OCI-LY7 (cell line): ENCODE data around the gene GATA6. TPM values are rescaled to one million over a fixed set of nuclear protein-coding genes. Genes with fewer than 3 reads are reported as not detected.

Experiments
- BruUV-seq: library from RNA; stranded (reverse); fragments of 400-500 nt; replicated peaks from 2 replicates; lab custom pipeline; 2021; lab: Mats Ljungman, UMichigan
- CTCF ChIA-PET: fragments of 300-600 bp; sonication (Branson Sonifier 250); formaldehyde crosslinking; loops from one replicate; lab custom pipeline; 2022; ENCODE audit warnings: antibody characterized with exemption; ENCODE audit not compliant: unreplicated experiment; lab: Charles Lee
- POLR2A ChIA-PET: fragments of 300-600 bp; sonication (Branson Sonifier 250); formaldehyde crosslinking; loops from one replicate; lab custom pipeline; 2022; ENCODE audit warnings: antibody characterized with exemption; lab: Charles Lee
- DNase-seq: peaks from one replicate; pipeline ENCODE4 v3.0.0-alpha.2; 2015; ENCODE audit warnings: low spot score
- H2AFZ ChIP-seq: fragments of 200-600 bp; sonication (generic), shearing (Covaris generic); 2 replicates; pipeline ENCODE4 v1.6.1; 2014; ENCODE audit warnings: mild to moderate bottlenecking, antibody characterized with exemption, low read length, moderate library complexity
- H3K27ac ChIP-seq: fragments of 200-600 bp; sonication (generic); 2 replicates; pipeline ENCODE4 v1.5.1; 2014; ENCODE audit warnings: mixed run types, low read depth, mild to moderate bottlenecking, moderate library complexity, low read length, inconsistent platforms; ENCODE audit not compliant: poor library complexity, severe bottlenecking
- H3K36me3 ChIP-seq: fragments of 200-600 bp; sonication (generic); 2 replicates; pipeline ENCODE4 v1.6.1; 2014; ENCODE audit warnings: mild to moderate bottlenecking, antibody characterized with exemption, low read length, moderate library complexity, mixed read lengths; ENCODE audit not compliant: insufficient read depth
- H3K4me1 ChIP-seq: fragments of 200-600 bp; sonication (generic); 2 replicates; pipeline ENCODE4 v1.5.1; 2014; ENCODE audit warnings: mild to moderate bottlenecking, low read length; ENCODE audit not compliant: insufficient read depth, poor library complexity, severe bottlenecking
- H3K4me2 ChIP-seq: fragments of 200-600 bp; sonication (generic); 2 replicates; pipeline ENCODE4 v1.6.1; 2014; ENCODE audit warnings: mild to moderate bottlenecking, low read length
- H3K4me3 ChIP-seq: fragments of 200-600 bp; sonication (generic); 2 replicates; pipeline ENCODE4 v1.5.1; 2014; ENCODE audit warnings: mild to moderate bottlenecking, low read depth, low read length; ENCODE audit not compliant: poor library complexity, severe bottlenecking
- H3K79me2 ChIP-seq: fragments of 200-600 bp; sonication (generic); 2 replicates; pipeline ENCODE4 v1.6.1; 2016; ENCODE audit warnings: low read depth, mild to moderate bottlenecking, low read length, moderate library complexity, mixed read lengths; ENCODE audit not compliant: insufficient read depth
- H3K9me2 ChIP-seq: fragments of 200-600 bp; sonication (generic); 2 replicates; pipeline ENCODE4 v1.6.1; 2016; ENCODE audit warnings: mild to moderate bottlenecking, low read length, mixed read lengths; ENCODE audit not compliant: insufficient read depth
- H3K9me3 ChIP-seq: fragments of 200-600 bp; sonication (generic); 2 replicates; pipeline ENCODE4 v1.6.1; 2014; ENCODE audit warnings: mild to moderate bottlenecking, mixed run types, low read length, mixed read lengths
- H4K20me1 ChIP-seq: fragments of 200-600 bp; sonication (generic); 2 replicates; pipeline ENCODE4 v1.6.1; 2014; ENCODE audit warnings: mild to moderate bottlenecking, antibody characterized with exemption, low read length, moderate library complexity, mixed read lengths; ENCODE audit not compliant: insufficient read depth
- CTCF ChIP-seq: fragments of 200-600 bp; sonication (generic); conservative IDR thresholded peaks from 2 replicates; pipeline ENCODE4 v1.5.1; 2014; ENCODE audit warnings: mild to moderate bottlenecking, antibody characterized with exemption, low read length, moderate library complexity, mixed read lengths
- EZH2phosphoT487 ChIP-seq: fragments of 200-600 bp; sonication (generic); IDR thresholded peaks from 2 replicates; pipeline ENCODE4 v1.6.1; 2018; ENCODE audit warnings: low read depth, borderline replicate concordance, mild to moderate bottlenecking, mixed run types, antibody characterized with exemption, low read length, moderate library complexity, mixed read lengths
- intact Hi-C: fragments of 100-400 bp; cut with micrococcal nuclease; formaldehyde crosslinking; loops from one replicate; pipeline ENCODE4 v1.10.0; 2022; ENCODE audit not compliant: unreplicated experiment
- total RNA-seq, 2 experiments: library from RNA; depleted of rRNA in 1 of 2; stranded (reverse); fragments of >200 nt in 1 of 2; shearing (Covaris generic) in 1 of 2; gene quantifications; 2 replicates each; pipeline ENCODE4 v1.2.3, GENCODE V29; 2014 to 2022

Gene GATA6
- total RNA-seq, 2 experiments from 2014 or later: not detected

GRCh38 chr18:22185771-22186386 lies 16.5 kb downstream of the GATA6 start:
- H2AFZ ChIP-seq: no peak overlapping the region
- ChIA-PET POLR2A (interaction anchor here (0.6 to 1.7 kb wide), 2 partner anchors 11 to 125 kb away, joined by 3 to 4 read pairs; no protein-coding TSS in a partner anchor), CTCF (no interaction called here)
- no peak overlapping the region for H3K27ac ChIP-seq
- no peak for DNase-seq
- H3K4me3 ChIP-seq: no peak overlapping the region
- H3K9me2 ChIP-seq: no peaks in the 10 kb centered on the region
- no peaks in the 10 kb centered on the region for H3K4me1 ChIP-seq
- no peaks in the 10 kb centered on the region for H4K20me1 ChIP-seq
- intact Hi-C loops: no loop called here
- H3K36me3 ChIP-seq: no peaks in the 10 kb centered on the region
- H3K79me2 ChIP-seq: no peaks in the 10 kb centered on the region
- no peaks in the 10 kb centered on the region for H3K9me3 ChIP-seq
- H3K4me2 ChIP-seq: no peak overlapping the region
- TF ChIP-seq CTCF (no peak), EZH2phosphoT487 (no peak)
- no TSS peak for BruUV-seq

GRCh38 chr18:22186484-22186971 lies 17.1 kb downstream of the GATA6 start:
- no peak overlapping the region for H3K4me3 ChIP-seq
- ChIA-PET CTCF (no interaction called here), POLR2A (no interaction called here)
- BruUV-seq: no TSS peak
- DNase-seq: no peak
- TF ChIP-seq EZH2phosphoT487: no peak
- TF ChIP-seq CTCF: no peak
- H3K4me1 ChIP-seq: no peaks in the 10 kb centered on the region
- no peak overlapping the region for H2AFZ ChIP-seq
- intact Hi-C loops: no loop called here
- H4K20me1 ChIP-seq: no peaks in the 10 kb centered on the region
- no peaks in the 10 kb centered on the region for H3K9me2 ChIP-seq
- no peaks in the 10 kb centered on the region for H3K9me3 ChIP-seq
- H3K79me2 ChIP-seq: no peaks in the 10 kb centered on the region
- no peaks in the 10 kb centered on the region for H3K36me3 ChIP-seq
- H3K27ac ChIP-seq: no peak overlapping the region
- H3K4me2 ChIP-seq: no peak overlapping the region

GRCh38 chr18:22188559-22189267 lies 19.3 kb downstream of the GATA6 start:
- Histone ChIP-seq H3K9me3 (no peaks in the 10 kb centered on the region), H4K20me1 (no peaks in the 10 kb centered on the region), H3K9me2 (no peaks in the 10 kb centered on the region), H3K4me1 (no peaks in the 10 kb centered on the region), H3K27ac (no peak overlapping the region), H3K4me2 (no peak overlapping the region), H3K36me3 (no peaks in the 10 kb centered on the region), H3K4me3 (no peak overlapping the region), H3K79me2 (no peaks in the 10 kb centered on the region), H2AFZ (no peak overlapping the region)
- CTCF ChIA-PET: no interaction called here
- no peak for DNase-seq
- POLR2A ChIA-PET: no interaction called here
- BruUV-seq: no TSS peak
- no peak for TF ChIP-seq EZH2phosphoT487
- TF ChIP-seq CTCF: no peak
- intact Hi-C loops: no loop called here
